PFSK-1 (cell line): ENCODE measurements around the gene SNX9.

Experiments
- FOXP2 ChIP-seq: optimal IDR thresholded peaks from 2 replicates; pipeline ENCODE3; 2011; ENCODE audit warnings: borderline replicate concordance, control low read depth, inconsistent platforms; ENCODE audit not compliant: insufficient read depth; ENCODE audit errors: extremely low read length, extremely low read depth
- POLR2AphosphoS5 ChIP-seq: IDR thresholded peaks from 2 replicates; pipeline ENCODE4 v1.6.1; 2012; ENCODE audit warnings: low read depth, mild to moderate bottlenecking, control low read depth, low read length, moderate library complexity
- SIN3A ChIP-seq: IDR thresholded peaks from 2 replicates; pipeline ENCODE4 v1.6.1; 2012; ENCODE audit warnings: mild to moderate bottlenecking, low read length, moderate library complexity, borderline replicate concordance; ENCODE audit not compliant: insufficient read depth
- TAF1 ChIP-seq: IDR thresholded peaks from 2 replicates; pipeline ENCODE4 v1.6.1; 2012; ENCODE audit warnings: low read length, control low read depth, borderline replicate concordance; ENCODE audit not compliant: insufficient read depth
- TF ChIP-seq, protein P1 (sequence below), 2 experiments: IDR thresholded peaks; 2 replicates each; pipeline versions ENCODE4 v1.6.1 to v1.8.0; 2011 to 2012; ENCODE audit warnings: low read depth in 2 of 2, low read length in 2 of 2, control low read depth in 1 of 2, inconsistent platforms in 1 of 2, mild to moderate bottlenecking in 1 of 2, moderate library complexity in 1 of 2; ENCODE audit not compliant: insufficient read depth in 1 of 2

SNX9 gene

GRCh38 chr6:157795841-157796240, 27.2 kb upstream of the SNX9 start:
- TF ChIP-seq TAF1 = no peak
- TF ChIP-seq, protein P1, sequence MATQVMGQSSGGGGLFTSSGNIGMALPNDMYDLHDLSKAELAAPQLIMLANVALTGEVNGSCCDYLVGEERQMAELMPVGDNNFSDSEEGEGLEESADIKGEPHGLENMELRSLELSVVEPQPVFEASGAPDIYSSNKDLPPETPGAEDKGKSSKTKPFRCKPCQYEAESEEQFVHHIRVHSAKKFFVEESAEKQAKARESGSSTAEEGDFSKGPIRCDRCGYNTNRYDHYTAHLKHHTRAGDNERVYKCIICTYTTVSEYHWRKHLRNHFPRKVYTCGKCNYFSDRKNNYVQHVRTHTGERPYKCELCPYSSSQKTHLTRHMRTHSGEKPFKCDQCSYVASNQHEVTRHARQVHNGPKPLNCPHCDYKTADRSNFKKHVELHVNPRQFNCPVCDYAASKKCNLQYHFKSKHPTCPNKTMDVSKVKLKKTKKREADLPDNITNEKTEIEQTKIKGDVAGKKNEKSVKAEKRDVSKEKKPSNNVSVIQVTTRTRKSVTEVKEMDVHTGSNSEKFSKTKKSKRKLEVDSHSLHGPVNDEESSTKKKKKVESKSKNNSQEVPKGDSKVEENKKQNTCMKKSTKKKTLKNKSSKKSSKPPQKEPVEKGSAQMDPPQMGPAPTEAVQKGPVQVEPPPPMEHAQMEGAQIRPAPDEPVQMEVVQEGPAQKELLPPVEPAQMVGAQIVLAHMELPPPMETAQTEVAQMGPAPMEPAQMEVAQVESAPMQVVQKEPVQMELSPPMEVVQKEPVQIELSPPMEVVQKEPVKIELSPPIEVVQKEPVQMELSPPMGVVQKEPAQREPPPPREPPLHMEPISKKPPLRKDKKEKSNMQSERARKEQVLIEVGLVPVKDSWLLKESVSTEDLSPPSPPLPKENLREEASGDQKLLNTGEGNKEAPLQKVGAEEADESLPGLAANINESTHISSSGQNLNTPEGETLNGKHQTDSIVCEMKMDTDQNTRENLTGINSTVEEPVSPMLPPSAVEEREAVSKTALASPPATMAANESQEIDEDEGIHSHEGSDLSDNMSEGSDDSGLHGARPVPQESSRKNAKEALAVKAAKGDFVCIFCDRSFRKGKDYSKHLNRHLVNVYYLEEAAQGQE (IDR thresholded peaks at IDR 0.05; ENCODE audit: insufficient read depth in 1 of 2, low read depth in 2 of 2, low read length in 2 of 2) = no peak
- TF ChIP-seq FOXP2 = no peak
- TF ChIP-seq POLR2AphosphoS5 = no peak
- no peak for TF ChIP-seq SIN3A

- no peak for TF ChIP-seq TAF1
- TF ChIP-seq, protein P1 (IDR thresholded peaks at IDR 0.05; ENCODE audit: insufficient read depth in 1 of 2, low read depth in 2 of 2, low read length in 2 of 2) = no peak
- no peak for TF ChIP-seq SIN3A
- TF ChIP-seq POLR2AphosphoS5 = no peak
- no peak for TF ChIP-seq FOXP2
Observed at GRCh38 chr6:157798851-157799250, 24.2 kb upstream of the SNX9 start.

DNA sequence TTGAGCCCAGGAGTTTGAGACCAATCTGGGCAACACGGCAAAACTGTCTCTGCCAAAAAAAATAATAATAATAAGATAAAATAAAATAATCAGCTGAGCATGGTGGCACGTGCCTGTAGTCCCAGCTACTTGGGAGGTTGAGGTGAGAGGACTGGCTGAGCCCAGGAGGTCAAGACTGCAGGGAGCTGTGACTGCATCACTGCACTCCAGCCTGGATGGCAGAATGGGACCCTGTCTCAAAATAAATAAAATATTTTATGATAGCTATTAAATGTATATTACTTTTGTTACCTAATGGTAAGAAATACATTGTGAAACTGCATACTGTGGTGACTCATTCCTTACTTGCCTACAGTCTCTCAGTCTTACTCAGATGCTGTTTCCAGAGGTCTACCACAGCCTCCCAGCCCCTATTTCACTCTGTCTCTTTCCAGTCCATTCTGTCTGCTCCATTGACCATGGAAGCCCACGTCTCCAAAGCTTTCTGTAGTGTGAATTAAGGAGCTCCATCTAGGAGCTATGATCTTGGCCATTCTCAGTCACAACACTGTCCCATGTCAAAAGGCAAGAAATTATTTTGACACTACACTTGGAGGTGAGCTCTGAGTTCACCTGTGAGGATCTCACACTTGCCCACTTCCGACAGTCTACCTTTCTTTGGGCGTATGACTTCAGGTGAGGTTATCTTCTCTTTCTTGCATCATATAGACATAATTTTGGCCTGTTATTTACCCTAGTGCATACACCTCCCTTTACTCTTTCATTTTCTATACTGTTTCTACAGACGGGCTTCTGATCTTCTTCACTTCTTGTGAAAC, 22.4 kb upstream of the SNX9 start:
- TF ChIP-seq FOXP2 (no peak), TAF1 (no peak), SIN3A (no peak), POLR2AphosphoS5 (no peak)
- TF ChIP-seq, protein P1 (IDR thresholded peaks at IDR 0.05; ENCODE audit: insufficient read depth in 1 of 2, low read depth in 2 of 2, low read length in 2 of 2) = no peak

GRCh38 chr6:157804448-157805327, 18.4 kb upstream of the SNX9 start:
- no peak for TF ChIP-seq TAF1

- TF ChIP-seq TAF1 (no peak), POLR2AphosphoS5 (no peak), SIN3A (no peak), FOXP2 (no peak)
- TF ChIP-seq, protein P1 (IDR thresholded peaks at IDR 0.05; ENCODE audit: insufficient read depth in 1 of 2, low read depth in 2 of 2, low read length in 2 of 2) = no peak
Observed at GRCh38 chr6:157806131-157806855, 16.8 kb upstream of the SNX9 start.
